Embryonic facial prominence (tissue), 1 donor: ENCODE measurements around the gene PLAAT2.
"Not testable (repeated sequence)": the region's sequence is repeated elsewhere in the genome, so short reads cannot be mapped to it uniquely, and the experiment has no call there.

Experiments used
- DNase-seq: peaks from one replicate; pipeline ENCODE4 v3.0.0-alpha.2; 2016; ENCODE audit errors: extremely low spot score

PLAAT2 gene

DNA sequence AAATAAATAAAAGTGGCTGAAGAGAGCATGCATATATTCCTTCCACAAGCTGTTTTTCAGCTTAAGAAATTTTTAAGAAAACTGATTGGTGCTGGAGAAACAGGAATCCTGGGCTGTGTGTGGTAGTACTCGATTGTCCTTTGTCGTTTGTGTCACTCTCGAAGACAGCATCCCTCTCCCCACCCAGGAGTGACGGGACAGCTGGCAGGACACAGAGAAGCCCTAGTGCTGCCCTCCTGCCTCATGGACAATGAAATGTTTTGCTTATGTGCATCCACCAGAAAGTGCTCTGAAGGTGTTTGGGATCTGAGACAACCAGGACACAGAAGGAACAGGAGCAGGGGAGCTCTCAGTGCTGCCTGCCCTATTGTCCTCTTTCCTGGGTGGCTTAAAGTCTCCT, 13.8 kb downstream of the PLAAT2 start:
- DNase-seq, result no peak

DNA sequence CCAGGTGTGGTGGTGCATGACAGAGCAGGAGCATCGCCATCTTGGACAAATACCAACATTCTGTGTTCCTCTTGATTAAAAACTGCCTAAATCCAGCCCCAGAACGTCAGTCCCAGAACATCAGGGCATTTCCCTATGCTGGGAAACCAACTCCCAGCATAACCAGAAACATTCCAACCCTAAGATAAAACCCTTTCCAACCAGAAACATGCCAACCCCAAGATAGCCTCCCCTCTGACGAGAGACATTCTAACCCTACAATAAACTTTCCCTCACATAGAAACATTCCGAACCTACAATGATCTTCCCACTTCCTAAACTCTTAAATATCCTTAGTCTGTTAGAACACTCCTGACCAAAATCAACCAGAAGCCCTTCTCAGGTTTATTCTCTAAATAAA, 15.0 kb downstream of the PLAAT2 start:
- no peak for DNase-seq

DNA sequence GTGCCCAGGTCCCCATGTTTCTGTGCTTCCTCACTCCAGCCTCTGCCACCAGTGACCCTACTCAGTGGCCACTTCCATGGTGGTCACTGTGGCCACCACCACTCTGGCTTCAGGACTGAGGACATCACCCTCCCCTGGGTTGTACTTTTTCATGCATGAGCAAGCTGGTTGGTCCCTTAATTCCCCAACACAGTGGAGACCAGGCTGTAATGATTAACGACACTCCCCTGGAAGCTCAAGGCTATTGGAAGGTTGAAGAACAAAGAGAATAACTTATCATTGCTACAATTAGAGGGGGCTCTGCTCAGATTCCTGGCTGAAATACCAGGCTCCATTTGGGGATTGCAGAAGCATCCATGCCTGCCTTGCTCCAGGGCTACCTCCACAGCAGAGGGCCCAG, 16.1 kb downstream of the PLAAT2 start:
- no peak for DNase-seq

DNA sequence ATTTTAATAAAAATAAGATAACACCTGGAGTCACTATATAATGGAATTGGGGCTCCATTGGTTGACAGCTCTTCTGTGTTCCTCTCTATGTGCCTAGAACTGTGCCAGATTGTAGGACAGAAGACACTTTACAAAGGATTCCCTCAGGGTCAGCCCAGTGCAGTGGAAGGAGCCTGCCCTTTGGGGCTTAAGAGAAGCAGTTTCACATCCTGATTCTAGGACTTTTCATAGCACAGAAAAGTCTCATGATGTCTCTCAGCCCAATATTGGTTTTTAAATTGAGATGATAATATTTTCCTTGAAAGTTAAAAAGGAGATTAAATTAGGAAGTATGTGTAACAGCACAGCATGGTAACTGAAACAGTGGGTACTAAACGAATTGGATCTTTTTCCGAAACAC, 19.5 kb downstream of the PLAAT2 start:
- DNase-seq, result no peak

DNA sequence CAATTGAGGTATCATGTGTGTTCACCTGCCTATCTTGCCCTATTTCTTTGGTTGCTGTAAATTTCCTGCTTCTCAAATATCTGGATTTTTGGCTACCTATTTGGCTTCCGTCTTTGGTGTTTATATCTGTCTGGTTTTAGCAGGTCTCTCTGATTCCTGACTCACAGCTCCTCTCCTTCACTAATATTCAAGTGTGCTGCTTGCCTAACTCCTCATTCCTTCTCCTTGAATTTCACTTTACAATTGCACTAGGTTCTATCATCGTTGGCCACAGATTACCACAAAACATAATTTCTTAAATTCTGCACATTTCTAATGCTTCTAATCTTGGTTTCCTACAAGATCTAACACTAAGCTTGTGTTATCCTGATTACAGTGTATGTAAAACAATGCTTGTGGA, 20.7 kb downstream of the PLAAT2 start:
- not testable (repeated sequence) for DNase-seq

DNA sequence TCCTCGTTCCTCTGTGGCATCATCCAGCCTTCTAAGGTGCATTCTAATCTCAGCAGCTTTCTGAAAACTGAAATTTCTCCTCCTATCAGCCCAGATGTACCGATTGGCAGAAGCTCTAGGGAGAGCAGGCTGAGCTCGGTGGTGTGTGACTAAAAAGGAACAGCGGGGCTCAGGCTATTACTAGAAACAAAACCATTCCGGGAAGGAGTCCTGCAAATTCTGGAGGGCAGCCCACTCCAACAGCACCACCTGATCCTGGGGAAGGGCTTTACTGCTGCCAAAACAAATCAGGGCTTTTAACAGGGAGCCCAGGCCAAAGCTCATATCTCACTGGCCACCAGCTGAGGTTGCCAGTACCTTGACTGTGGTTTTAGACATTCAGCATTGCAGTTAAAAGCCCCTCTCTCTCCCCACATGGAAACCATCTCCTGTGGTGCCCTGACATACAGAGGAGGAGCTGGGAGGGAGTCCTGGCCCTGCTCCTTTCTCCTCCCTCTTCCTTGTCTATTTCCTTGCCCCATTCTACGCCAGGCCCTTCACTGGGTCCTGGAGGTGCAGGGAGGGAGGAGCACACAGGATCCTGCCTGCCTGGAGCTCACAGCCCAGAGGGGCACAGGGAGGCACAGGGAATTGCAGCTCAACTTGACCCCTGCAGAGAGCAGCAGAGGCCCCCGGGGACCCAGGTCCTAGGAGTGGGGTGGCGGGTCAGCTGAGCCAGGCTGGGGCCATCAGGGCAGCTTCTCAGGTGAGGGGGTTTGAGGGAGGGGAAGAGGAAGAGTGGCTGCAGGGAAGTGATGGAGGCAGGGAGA, 25.7 kb downstream of the PLAAT2 start:
- DNase-seq, result peak; percentile 16

DNA sequence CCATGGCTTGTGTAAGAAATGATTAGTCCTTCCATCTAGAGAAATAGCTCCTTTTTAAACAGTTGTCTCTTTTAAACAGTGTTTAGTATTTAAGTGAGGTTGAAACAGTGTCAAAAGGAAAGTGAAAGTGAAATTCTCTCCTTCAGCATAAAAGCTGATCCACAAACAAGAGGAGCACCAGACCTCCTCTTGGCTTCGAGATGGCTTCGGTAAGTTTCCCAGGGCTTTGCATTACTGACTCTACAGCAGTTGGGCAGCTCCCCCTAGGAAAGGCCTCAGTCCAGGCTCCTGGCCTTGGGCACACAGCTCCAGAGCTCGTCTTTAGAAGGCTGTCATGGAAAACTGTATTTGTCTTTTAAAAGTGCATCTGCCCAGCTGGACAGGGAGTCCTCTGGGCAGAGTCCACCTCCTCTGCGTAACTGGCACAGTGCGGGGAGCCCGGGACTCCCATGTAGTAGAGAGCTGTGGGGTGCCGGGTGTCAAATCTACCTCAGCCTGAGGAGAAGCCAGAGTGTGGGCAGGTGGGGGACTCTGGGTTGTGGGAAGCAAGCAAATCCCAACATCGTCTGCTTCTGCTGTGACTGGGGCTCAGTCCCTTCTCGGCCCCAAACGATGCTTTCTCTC, 26.4 kb downstream of the PLAAT2 start, which contains the start of gene PLAAT4:
Gene PLAAT4, plus strand, starts transcription at position 140 of the 624 bp plus-strand sequence. Its CDS starts 61 bp downstream, at position 201.
- no peak for DNase-seq

DNA sequence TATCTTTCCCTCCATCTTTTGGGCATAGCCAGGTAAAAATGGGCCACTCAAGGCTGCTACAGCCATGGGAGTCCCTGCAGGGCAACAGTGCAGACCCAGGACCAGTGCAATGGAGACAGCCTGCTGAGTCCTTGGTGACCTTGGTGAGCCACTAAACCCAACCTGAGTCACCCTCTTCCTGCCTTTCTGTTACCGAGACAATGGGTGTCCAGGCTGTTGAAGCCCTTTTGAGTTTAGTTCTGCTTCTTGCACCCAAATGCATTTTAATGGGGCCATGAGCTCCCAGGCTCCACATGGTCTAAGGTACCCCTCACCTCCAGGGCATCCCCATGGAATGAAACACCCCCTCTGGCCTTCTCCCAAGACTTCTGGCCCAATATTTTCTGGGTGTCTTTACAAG, 27.4 kb downstream of the PLAAT2 start:
- no peak for DNase-seq

DNA sequence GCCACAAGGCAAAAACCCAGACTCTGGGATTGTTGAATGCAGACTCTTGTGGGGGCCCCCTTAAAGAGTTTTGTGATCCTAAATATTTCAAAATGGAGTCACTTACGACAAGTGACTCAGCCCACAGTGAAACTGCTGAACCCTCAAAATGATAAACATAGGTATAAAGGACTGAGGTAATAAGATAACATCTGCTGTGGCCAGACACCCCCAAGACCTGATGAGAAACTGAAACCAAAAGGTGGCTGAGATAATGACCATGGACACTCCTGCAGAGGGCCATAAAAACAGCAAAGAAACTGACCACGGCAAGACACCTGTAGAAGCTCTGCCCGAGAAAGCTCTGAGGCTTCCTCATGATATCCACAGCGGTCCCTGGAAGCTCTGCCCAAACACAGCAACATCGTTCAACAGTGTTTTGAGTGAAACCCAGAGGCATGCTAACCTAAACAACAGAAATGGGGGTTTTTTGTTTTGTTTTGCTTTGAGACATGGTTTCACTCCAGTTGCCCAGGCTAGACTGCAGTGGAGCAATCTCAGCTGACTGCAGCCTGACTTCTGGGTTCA, 28.2 kb downstream of the PLAAT2 start:
- DNase-seq, result no peak

DNA sequence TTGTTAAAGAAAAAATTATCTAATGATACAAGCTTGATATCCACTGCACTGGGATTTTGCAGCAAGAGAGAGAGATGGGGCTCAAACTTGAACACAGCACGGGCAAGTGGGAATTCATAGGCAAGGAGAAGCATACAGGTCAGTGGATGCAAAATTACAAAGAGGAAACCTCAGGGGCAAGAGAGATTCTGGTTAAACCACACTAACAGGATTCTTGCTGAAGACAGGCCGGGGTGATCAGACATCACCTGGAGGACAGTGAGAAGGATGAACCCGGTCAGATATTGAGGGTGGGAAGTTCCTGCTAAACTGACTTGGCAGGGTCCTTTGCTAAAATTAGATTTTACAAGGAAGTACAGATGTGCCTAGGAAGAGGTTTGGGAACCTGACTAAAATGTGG, 29.1 kb downstream of the PLAAT2 start:
- no peak for DNase-seq

DNA sequence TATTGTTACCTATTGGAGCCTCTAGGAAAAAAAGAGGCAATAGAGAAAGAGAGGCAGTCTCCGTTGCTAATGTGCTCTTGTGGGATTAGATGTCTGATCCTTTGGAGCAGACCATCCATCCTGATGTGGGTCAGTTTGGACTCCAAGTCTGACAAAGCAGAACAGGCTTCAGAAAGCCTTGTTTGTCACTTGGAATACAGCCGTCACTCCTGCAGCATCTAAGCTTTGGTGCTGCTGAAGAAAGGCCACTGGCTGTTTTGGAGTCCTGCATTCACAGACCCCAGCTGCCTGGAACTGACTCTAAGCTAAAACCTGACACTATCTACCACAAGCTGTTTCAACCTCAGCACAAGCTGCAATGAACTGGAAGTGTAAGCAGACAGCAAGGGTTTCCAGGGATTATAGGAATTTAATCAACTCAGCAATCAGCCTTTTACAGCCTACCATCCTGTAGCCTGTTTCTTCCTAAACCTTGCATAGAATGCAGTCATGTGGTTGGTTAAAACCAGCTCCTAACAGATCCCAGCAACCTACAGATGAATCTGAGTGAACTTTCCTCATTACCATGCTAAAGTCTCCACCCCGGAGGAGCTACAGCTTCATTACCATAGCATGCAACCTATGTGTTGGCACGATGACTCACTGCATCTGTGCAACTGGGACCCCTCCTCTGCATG, 30.2 kb downstream of the PLAAT2 start:
- no peak for DNase-seq

DNA sequence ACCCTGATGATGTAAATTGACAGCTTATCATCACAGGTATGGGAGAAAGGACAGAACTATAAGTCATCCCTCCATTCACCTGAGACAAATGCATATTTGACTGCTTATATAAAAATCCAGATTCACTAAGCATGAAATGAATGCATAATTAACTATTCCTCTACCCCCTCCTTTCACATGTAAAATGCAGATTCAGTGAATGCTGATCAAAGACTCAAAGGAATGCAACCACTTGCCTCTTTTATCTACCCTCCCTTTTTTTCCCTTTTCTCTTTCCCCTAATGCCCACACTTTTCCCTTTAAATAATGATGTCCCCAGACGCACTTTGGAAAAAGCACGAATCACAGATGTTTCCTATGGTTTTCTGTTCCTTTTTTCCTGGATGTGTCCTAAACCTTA, 31.1 kb downstream of the PLAAT2 start:
- DNase-seq, result no peak

DNA sequence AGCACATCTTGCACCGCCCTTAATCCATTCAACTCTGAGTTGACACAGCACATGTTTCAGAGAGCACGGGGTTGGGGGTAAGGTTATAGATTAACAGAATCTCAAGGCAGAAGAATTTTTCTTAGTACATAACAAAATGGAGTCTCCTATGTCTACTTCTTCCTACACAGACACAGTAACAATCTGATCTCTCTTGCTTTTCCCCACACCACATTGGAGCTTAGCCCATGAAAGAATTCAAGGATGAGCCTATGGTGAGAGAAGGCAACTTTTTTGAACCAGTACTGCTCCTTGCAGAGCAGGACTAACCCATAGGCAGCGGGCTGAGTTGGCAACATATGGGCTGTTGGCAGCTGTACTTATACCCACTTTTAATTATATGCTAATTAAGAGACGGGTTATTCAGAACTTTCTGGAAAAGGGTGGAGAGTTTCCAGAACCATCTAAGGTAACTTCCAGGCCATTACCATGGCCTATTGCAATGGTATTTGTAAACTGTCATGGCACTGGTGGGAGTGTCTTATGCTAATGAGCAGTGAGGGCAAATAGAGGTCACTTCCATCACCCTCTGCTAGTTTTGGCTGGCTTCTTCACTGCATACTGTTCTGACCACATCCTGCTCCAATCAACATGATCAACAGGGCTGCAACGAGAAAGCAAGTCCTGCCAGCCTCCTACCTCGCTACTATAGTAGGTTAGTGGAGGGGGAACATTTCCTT, 31.9 kb downstream of the PLAAT2 start:
- not testable (repeated sequence) for DNase-seq

DNA sequence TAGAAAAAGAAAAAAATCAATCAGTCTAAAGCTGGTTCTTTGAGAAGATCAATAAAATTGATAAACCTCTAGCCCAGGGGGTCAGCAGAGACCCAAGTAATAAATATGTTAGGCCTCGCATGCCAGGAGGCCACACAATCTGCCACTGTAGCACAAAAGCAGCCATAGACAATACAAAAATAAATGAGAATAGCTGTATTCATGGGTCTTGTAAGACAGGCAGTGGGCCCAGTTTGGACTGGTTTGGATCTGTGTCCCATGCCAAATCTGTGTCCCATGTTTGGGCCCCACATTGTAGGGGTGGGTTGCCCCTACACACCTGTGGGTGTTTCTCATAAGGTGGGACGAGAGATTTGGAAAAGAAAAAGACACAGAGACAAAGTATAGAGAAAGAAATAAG, 33.2 kb downstream of the PLAAT2 start:
- no peak for DNase-seq

DNA sequence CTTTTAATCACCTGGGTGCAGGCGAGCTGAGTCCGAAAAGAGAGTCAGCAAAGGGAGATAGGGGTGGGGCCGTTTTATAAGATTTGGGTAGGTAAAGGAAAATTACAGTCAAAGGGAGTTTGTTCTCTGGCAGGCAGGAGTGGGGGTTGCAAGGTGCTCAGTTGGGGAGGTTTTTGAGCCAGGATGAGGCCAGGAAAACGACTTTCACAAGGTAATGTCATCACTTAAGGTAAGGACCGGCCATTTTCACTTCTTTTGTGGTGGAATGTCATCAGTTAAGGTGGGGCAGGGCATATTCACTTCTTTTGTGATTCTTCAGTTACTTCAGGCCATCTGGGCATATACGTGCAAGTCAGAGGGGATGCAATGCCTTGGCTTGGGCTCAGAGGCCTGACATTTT, 33.8 kb downstream of the PLAAT2 start:
- DNase-seq, result not testable (repeated sequence)

DNA sequence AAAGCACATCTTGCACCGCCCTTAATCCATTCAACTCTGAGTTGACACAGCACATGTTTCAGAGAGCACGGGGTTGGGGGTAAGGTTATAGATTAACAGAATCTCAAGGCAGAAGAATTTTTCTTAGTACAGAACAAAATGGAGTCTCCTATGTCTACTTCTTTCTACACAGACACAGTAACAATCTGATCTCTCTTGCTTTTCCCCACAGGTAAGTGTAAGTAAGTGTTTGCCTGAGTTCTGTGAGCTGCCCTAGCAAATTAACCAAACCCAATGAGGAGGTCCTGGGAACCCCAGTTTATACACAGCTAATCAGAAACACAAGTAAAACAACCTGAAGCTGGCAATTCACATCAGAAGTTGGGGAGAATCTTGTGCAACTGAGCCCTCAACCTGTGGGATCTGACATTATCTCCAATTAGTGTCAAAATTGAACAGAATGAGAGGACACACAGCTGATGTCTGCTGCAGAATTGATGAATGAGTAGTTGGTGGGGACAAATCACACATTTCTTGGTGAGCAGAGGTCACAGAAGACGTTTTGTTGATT, 34.4 kb downstream of the PLAAT2 start:
- DNase-seq, result not testable (repeated sequence)

DNA sequence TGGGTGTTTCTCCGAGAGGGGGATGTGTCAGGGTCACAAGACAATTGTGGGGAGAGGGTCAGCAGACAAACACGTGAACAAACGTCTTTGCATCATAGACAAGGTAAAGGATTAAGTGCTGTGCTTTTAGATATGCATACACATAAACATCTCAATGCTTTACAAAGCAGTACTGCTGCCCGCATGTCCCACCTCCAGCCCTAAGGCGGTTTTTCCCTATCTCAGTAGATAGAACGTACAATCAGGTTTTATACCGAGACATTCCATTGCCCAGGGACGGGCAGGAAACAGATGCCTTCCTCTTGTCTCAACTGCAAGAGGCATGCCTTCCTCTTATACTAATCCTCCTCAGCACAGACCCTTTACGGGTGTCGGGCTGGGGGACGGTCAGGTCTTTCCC, 35.0 kb downstream of the PLAAT2 start:
- not testable (repeated sequence) for DNase-seq

DNA sequence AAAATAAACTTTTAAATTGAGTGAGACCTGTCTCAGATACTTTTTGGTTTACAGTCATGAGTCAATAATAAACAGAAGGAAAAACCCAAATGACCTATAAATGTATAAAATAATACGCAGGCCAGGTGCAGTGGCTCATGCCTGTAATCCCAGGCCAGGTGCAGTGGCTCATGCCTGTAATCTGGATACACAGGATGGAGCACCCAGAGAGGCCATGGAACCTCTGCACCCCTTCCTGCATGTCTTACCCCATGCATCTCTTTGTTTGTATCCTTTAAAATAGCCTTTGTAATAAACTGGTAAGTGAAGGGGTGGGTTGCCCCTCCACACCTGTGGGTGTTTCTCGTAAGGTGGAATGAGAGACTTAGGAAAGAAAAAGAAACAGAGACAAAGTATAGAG, 35.5 kb downstream of the PLAAT2 start:
- DNase-seq, result no peak

DNA sequence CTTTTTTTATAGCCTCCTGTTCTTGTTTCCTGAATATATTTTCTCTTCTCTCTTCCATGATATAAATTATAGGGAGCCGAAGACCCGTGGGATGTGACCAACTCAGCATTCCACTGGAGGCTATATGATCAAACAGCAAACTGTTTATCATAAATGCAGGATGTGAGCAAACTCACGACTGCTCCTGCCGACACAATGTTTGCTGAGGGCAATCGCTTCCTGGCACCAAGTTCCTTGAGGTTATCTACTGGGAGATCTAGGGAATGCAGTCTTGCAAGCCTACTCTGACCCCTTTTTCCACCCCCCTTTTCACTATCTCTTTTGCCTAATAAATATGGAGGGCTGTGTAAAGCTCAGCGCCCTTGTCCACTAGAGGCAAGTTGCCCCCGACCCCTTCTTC, 40.0 kb downstream of the PLAAT2 start:
- DNase-seq, result no peak

DNA sequence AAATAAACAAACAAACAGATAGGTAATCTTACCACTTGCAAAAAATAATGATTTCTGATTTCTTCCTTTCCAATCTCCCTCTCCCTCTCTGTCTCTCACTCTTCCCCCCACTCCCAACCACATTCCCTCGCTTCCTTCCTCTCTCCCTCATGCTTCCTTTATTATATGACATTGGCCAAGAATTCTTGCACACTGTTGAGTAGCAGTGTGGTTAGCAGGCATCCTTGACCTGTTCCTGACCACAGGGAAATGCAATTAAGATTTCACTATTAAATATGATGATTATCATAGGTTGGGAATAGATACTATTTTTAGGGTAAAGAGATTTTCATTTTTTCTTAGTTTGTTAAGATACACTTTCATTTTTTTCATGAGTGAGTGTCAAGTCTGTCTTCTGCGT, 41.3 kb downstream of the PLAAT2 start:
- DNase-seq, result no peak

DNA sequence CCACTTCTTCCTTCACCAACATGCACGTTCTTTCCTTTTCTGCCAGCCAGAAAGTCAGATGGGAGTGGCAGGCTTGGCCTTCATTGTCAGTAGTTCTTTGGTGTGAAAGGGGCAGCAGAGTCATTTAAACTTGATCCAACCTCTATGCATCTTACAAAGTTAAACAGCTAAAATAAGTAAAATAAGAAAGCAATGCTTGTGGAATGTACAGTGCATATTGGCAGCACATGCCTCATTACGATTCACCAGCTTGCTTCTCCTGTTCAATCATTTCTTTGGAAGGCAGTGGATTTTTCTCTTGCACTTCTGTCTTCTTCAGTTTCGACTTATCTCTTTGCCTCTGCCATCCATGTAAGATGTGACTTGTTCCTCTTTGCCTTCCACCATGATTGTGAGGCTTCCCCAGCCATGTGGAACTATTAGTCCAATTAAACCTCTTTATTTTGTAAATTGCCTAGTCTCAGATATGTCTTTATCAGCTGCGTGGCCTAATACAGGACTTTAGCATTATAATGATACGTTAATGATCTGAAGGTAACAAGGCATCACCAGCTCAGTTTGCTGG, 42.5 kb downstream of the PLAAT2 start:
- DNase-seq, result no peak
